Measurements from ENCODE around the gene PAK4.
A peak's percentile ranks its signal among the peaks of the same experiment; 100 is the strongest.

PAK4 gene

DNA sequence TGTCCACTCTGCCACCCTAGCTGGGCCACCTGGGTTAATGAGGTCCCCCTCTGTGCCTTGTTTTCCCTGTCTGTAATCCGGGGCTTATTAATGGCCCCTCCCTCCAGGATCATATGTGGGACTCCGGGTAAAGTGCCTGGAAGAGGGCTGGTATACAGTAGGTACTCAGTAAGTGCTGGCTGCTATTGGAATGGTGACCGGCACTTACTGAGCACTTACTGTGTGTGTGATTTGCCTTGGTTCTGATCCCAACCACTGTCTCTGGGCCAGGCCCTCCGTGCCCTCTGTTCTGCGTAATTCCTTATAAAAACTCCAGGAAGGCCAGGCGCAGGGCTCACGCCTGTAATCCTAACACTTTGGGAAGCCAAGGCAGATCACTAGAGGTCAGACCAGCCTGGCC lies 40.3 kb downstream of the PAK4 start:
- no peak for DNase-seq (ENCODE audit: low spot score)

DNA sequence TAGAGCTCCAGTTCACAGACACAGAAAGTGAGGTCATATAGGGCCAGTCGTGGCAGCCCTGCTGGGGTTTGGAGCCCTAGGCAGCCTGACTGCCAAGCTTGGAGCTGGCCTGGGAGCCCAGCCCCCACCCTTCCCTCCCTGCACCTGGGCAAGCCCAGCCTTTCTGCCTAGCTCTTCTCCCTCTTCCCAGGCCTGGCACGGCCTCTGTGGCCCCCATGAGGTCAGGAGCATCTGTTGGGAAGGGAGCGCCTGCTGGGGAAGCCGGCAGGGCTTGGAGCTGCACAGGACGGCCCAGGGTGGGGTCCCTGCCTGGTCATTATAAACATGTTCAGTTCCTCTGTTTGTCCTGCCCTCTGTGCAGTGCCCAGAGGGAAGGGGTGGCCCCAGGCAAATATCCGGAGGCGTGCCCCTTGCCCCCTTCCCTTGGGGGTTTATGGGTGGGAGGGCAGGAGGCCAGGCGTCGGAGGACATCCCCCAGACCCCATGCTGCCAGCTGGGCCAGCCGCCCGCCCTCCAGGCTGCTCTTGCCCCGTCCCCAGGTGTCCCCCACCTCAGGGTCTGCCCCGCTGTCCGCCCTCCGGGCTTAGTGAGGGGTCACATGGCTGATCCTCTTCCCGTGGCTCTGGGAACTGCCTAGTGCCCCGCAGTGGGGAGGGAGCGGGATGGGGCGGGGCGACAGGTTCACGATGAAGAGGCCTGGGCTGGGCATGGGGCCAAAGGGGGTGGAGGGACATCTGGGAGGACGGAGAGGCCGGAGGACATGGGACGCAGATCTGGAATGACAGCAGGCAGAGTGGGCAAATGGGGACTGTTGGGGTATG lies 41.2 kb downstream of the PAK4 start:
- DNase-seq (ENCODE audit: low spot score) = peak; percentile 27

DNA sequence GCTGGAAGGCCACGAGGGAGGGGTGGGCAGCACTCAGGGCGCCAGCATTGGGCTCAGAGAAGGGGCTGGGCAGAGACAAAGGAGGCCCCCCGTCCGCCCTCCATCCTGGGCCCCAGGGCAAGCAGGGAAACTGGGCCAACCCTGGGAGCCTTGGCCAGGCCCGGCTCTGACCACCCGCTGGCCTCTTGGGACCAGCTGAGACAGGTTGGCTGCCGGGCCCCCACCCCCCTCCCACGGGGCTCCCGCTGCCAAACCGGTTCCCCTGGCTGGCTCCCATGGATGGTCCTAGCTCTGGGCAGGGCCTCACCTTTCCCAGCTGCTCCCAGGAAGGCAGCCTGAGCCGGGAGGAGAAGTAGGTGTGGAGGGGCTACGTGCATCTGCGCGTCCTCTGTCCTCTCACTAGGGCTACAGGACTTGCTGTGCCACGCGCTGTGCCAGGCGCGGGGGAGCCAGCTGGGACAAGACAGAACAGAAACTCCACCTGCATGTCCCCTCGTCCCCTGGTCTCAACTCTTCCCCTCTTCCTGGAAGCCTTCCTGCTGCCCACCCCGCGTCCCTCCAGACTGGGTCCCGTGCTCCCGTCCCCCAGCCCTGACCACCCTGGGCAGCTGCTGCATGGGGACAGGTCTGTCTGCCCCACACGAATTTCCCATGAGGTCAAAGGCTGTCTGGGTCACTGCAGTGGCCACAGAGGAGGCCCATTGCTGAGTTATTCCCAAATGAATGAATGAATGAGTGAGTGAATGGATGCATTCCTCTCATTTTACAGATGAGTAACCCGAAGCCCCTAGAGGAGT lies 42.1 kb downstream of the PAK4 start:
- DNase-seq (ENCODE audit: low spot score) = no peak

DNA sequence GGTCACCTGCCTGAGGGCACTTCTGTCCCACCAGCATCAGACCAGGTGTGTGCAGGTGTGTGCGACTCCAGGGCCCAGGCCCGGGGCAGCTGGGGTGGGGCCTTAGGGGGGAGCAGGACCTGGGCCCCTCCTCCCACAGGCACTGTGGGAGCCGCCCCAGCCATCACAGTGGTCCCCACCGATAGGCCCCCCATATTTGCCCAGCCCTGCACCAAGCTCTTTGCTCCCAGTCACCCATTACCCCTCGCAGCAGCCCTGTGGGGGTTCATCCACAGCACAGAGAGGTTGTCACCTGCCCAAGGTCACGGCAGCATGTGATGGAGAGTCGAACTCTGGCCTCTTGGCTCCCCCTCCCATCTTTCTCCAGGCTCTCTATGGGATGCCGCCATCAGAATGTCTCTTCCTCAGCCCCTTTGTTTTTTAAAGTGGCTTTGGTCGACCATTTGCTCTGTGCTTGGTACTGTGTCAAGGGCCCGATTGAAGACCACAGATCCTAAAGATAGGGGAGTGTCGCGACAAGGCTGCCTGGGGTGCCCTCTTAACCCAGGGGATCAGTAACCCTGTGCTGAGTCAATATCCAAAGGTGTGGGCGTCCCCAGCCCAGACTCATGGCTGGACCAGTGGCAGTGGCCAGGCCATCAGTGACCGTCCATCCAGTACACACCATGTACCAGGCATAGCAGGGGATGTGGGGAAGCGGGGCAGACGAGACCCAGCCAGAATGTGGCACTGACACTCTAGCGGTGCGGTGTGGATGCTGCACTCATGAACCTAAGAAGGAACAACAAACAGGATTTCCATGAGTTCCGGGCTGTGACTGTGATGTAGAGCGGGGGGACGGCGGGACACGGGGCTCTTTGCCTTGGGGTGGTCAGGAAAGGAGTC lies 42.9 kb downstream of the PAK4 start:
- no peak for DNase-seq (ENCODE audit: low spot score)

DNA sequence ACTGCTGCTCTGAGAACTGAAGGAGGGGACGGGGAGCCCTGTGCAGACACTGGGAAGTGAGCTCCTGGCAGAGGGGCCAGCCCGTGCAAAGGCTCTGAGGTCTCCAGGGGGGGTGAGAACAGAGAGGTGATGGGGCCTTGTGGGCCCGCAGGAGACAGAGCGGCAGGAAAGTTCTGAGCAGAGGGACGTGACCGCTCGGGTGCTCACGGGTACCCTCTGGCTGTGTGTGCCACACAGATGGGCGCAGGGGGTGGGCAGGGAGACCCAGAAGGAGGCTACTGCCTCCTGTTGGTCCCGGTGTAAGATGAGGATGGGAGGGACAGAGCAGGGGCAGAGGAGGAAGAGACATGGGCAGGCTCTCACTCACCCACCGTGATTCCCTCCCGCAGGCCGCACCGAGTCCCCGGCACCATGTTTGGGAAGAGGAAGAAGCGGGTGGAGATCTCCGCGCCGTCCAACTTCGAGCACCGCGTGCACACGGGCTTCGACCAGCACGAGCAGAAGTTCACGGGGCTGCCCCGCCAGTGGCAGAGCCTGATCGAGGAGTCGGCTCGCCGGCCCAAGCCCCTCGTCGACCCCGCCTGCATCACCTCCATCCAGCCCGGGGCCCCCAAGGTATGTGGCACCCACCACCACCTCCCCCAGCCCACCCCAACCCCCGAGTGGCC lies 43.7 kb downstream of the PAK4 start:
- no peak for DNase-seq (ENCODE audit: low spot score)

DNA sequence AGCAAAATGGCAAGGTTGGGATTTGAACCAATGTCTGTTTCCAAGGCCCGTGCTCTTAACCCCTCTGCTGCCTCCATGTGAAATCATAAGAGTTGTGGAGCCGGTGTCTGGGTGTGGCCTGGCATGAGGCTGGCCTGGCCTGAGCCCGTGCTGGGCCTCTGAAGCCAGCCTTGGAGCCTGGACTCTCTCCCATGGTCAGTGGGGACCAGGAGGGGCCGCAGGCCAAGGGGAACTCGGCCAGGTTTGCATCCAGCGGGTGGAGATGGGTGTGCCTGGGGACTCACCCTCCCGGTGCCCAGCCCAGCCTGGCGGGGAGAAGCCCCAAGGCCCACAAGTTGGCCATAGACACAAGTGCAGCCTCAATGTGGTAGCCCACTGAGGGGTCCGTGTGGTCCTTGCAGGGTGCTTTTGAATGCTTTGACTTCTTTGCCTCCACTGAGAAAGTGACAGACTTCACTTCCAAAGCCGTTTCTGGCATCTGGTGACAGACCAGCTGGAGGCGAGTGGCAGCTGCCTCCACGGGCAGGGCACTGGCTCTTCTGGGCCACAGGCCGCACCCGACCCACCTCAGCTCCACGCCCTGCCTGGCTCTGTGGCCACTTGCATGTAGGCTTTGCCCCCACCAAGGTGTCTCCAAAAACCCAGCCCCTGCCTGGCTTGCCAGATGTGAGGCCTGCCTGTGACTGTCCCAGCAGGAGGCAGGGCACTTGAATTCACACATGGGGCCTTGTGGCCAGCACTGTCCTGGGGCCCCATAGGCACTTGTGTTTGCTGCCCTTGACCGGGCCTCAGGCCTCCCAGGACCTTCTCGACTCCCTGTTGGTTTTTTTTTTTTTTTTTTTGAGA lies 45.0 kb downstream of the PAK4 start:
- DNase-seq (ENCODE audit: low spot score) = no peak

DNA sequence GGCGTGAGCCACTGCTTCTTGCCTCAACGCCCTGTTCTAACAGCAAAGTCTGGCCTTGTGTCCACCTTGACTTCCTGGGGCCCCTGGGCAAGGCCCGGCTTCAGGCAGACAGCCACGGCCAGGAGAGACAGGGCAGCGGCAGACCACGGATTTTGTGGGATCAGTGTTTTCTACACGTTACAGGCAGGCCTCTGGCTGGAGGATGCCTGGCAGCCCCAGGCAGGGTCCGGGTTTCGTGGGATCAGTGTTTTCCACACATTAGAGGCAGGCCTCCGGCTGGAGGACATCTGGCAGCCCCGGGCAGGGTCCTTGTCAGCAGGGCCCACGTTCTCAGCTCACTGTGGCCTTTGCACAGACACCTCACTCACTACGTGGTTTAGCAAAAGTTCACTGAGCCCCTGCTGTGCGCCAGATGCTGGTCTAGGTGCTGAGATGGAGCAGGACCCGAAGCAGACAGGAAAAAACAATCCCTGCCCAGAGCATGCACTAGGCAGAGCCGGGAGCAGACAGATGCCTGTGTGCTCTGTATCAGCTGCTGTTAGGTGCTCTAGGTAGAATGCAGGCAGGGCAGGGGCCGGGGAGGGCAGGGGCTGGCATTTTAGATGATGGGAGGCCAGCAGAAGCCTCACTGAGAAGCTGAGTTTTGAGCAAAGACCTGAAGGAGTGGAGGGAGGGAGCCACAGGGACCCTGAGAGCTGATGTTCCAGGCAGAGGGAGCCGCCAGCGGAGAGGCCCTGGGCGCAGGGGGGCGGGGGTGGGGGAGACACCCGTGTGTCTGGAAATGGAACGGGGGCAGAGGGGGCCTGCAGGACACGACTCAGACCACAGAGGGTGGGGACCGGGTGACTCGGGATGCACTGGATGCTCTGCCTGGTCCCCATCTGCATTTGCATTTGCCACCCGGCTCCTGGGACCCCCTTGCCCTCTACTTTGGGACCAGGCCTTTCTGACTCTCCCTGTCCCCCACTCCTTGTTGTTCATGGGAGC lies 46.2 kb downstream of the PAK4 start:
- DNase-seq (ENCODE audit: low spot score) = no peak

DNA sequence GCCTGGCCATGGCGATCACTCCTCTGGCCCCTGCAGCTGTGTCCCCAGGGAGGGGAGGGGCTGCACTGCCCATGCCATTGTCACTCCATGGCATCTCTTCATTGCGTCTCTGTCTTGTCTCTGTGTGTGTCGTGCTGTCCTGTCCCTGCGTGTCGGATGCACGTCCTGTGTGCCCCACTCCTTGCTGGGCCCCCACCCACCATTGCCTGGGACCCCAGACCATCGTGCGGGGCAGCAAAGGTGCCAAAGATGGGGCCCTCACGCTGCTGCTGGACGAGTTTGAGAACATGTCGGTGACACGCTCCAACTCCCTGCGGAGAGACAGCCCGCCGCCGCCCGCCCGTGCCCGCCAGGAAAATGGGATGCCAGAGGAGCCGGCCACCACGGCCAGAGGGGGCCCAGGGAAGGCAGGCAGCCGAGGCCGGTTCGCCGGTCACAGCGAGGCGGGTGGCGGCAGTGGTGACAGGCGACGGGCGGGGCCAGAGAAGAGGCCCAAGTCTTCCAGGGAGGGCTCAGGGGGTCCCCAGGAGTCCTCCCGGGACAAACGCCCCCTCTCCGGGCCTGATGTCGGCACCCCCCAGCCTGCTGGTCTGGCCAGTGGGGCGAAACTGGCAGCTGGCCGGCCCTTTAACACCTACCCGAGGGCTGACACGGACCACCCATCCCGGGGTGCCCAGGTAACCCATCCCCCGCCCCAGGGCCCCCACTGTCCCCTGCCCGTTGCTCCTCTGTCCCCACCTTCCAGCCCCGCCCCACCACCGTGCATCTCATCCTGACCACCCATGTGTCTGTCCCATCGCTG lies 47.3 kb downstream of the PAK4 start:
- DNase-seq (ENCODE audit: low spot score) = no peak

DNA sequence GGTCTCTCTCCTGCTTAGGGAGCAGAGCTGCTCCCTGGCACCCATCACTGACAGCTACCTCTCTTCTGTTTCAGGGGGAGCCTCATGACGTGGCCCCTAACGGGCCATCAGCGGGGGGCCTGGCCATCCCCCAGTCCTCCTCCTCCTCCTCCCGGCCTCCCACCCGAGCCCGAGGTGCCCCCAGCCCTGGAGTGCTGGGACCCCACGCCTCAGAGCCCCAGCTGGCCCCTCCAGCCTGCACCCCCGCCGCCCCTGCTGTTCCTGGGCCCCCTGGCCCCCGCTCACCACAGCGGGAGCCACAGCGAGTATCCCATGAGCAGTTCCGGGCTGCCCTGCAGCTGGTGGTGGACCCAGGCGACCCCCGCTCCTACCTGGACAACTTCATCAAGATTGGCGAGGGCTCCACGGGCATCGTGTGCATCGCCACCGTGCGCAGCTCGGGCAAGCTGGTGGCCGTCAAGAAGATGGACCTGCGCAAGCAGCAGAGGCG lies 48.0 kb downstream of the PAK4 start:
- no peak for DNase-seq (ENCODE audit: low spot score)

DNA sequence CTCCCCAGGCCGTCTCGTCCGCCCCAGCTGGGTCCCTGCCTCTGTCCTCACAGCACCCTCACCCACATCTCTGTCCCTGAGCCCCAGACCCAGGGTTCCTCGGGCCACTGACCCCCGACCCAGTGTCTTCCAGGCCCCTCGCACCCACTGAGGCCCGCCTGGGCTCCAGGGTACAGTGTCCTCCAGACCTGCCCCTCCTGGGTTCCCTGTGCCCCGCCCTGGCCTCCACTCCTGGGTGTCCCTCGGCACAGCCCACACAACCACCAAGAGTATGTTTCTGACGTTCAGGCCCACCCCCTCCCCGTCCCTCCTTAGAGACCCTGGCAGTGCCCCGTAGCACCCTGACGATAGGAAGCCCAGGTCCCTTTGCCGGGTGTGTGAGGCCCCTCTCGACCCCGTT lies 48.6 kb downstream of the PAK4 start:
- DNase-seq (ENCODE audit: low spot score) = no peak

DNA sequence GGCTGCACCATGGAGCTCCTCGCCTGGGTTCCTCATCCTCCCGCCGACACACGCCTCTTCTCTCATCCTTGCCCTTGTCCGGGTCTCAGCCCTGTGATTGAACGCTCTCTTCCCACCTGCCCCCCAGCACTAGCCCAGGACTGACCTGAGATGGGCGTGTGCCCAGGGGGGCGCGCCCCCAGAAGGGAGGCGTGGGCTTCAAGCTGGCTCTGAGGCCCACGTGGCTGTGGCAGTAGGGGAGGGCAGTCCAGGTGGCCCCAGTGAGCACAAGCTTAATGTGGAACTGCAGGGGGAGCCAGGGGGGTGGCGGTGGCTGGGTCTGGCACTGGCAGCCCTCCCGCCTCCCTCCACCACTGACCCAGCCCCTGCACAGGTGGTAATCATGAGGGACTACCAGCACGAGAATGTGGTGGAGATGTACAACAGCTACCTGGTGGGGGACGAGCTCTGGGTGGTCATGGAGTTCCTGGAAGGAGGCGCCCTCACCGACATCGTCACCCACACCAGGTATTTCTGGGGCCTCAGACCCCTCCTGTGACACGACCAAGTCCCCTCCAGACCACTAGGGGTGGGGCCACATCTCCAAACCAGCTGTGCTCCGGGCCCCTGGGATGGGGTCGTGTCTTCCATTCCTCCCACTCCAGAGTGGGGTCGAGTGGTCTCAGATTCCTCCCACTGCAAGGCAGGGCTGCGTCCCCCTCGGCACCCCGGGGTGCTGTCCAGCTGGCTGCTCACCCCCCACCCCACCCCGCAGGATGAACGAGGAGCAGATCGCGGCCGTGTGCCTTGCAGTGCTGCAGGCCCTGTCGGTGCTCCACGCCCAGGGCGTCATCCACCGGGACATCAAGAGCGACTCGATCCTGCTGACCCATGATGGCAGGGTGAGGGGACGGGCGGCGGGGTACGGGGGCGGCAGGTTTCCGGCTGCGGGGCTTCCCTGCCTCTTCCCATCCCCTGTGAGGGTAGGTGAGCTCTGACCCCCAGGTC lies 49.3 kb downstream of the PAK4 start:
- DNase-seq (ENCODE audit: low spot score) = no peak

DNA sequence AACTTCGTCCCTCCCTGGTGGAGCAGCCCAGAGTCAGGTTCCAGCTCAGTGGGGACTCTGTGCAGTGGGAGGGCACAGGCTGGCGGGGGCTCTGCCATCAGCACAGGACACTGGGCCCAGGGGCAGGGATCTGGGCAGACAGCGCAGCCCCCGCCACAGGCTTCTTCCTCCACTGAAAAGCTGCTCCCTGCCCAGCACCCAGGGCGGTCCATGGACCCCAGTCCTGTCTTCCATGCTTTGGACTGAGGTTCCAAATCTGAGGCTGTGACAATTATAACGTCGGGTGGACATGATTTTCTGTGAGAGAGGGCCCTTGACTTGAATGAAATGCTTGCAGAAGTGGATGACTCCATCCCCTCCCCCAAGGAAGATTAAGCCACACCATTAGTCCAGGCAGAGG lies 50.0 kb downstream of the PAK4 start:
- DNase-seq (ENCODE audit: low spot score) = no peak

DNA sequence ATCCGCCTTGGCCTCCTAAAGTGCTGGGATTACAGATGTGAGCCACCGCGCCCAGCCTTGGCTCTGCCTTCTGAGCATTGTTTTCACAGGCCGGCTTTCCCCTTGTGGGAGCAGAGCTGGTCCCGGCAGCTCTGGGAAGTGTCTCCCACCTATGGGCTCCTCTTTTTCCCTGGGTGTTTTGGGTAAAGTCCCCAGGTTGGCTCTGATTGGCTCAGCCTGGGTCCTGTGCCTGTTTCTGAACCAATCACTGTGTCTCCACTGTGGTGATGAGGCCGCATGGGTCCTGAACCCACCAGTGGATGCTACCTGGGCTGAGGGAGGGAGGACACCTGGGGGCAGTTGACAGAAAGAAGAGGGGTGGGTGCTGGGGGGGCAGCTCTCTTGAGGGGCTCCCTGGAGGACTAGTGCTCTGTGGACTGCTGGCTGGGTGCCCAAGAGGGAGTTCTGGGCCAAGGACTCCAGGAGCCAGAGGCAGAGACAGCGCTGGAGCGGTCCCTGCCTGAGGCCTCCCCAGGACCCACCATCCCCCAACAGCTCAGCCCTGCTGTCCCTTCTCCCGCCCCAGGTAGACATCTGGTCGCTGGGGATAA lies 51.6 kb downstream of the PAK4 start:
- no peak for DNase-seq (ENCODE audit: low spot score)

DNA sequence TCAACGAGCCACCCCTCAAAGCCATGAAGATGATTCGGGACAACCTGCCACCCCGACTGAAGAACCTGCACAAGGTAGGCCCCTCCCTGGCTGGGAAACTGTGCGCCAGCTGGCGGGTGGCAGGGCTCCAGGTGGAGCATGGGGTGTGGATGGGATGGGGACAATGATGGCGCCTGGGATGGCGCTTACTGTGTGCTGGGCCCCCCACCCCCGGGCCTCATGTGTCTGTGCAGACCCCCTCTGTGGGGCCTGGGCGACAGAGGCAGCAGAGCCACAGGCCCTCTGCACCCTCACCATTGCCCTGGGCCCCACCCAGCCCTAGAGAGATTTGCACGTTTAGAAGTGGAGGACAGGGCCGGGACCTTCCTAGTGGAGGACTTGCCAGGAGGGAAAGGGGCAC lies 52.1 kb downstream of the PAK4 start:
- DNase-seq (ENCODE audit: low spot score) = no peak

DNA sequence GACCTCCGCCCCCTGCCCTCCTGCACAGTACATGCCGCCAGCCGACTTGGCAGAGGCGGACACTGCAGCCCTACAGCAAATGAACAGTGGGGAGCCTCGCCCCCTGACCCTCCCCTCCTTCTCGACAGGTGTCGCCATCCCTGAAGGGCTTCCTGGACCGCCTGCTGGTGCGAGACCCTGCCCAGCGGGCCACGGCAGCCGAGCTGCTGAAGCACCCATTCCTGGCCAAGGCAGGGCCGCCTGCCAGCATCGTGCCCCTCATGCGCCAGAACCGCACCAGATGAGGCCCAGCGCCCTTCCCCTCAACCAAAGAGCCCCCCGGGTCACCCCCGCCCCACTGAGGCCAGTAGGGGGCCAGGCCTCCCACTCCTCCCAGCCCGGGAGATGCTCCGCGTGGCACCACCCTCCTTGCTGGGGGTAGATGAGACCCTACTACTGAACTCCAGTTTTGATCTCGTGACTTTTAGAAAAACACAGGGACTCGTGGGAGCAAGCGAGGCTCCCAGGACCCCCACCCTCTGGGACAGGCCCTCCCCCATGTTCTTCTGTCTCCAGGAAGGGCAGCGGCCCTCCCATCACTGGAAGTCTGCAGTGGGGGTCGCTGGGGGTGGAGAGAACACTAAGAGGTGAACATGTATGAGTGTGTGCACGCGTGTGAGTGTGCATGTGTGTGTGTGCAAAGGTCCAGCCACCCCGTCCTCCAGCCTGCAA lies 52.9 kb downstream of the PAK4 start:
- no peak for DNase-seq (ENCODE audit: low spot score)

DNA sequence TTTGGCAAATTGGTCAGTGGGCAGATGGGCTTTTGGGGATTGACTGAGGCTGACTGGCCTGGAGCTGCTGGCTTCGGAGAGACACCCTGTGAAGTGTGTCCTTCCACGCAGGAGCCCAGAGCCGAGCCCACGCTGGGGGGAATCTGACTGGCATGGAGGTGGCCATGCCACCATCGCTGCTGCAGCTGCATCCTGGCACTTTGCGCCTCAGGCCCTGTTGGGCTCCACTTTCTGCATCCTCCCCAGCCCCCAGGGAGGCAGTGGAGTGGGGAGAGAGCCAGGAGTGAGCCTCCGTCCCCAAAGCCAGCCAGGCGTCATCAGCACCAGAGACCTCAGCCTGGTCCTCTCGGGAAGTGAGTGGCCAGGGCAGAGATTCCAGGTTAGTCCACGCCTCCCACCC lies 54.2 kb downstream of the PAK4 start:
- peak; percentile 43 for DNase-seq (ENCODE audit: low spot score)
